Heart right ventricle (tissue), 16 donors: ENCODE results near the gene HMCN2. TPM values are rescaled to one million over a fixed set of nuclear protein-coding genes. Genes with fewer than 3 reads are reported as not detected.
"Not testable (repeated sequence)": the region's sequence is repeated elsewhere in the genome, so short reads cannot be mapped to it uniquely, and the experiment has no call there.

ENCODE experiments used
- ATAC-seq, 8 donors: fragments of 200-7000 bp; cut with Tn5 transposase; one replicate each; pipeline ENCODE4 v1.9.1; 2020; ENCODE audit warnings: mild to moderate bottlenecking in 8 of 8, moderate library complexity in 8 of 8, moderate number of reproducible peaks in 1 of 8
- DNase-seq, 2 donors: peaks; one replicate each; pipeline ENCODE4 v3.0.0-alpha.2; 2020
- H3K27ac ChIP-seq, 10 donors: fragments of 200-600 bp; sonication (generic) in 2 of 10; one replicate each; pipeline versions ENCODE4 v1.5.0 to v1.8.0; 2020 to 2022; ENCODE audit warnings: mild to moderate bottlenecking in 3 of 10
- H3K27me3 ChIP-seq, 7 donors: fragments of 200-600 bp; one replicate each; pipeline ENCODE4 v1.8.0; 2021 to 2022; ENCODE audit warnings: mild to moderate bottlenecking in 2 of 7
- H3K36me3 ChIP-seq, 9 donors: fragments of 200-600 bp; sonication (generic) in 1 of 9; one replicate each; pipeline versions ENCODE4 v1.5.0 to v1.8.0; 2020 to 2022; ENCODE audit warnings: mild to moderate bottlenecking in 2 of 9
- H3K4me1 ChIP-seq, 9 donors: fragments of 200-600 bp; sonication (generic) in 1 of 9; one replicate each; pipeline versions ENCODE4 v1.5.0 to v1.8.0; 2020 to 2022; ENCODE audit warnings: mild to moderate bottlenecking in 4 of 9
- H3K4me3 ChIP-seq, 10 donors: fragments of 200-600 bp; sonication (generic) in 2 of 10; one replicate each; pipeline versions ENCODE4 v1.5.0 to v1.8.0; 2020 to 2022; ENCODE audit warnings: mild to moderate bottlenecking in 7 of 10, moderate library complexity in 2 of 10
- H3K9me3 ChIP-seq, 11 donors: fragments of 200-600 bp in 10 of 11; sonication (generic) in 2 of 11; one replicate each; pipeline versions ENCODE4 v1.5.0 to v1.8.0; 2013 to 2022; ENCODE audit warnings: mild to moderate bottlenecking in 2 of 11, control low read depth in 1 of 11, moderate library complexity in 1 of 11
- WGBS, 2 donors: extraction: QIAGEN DNeasy Blood & Tissue Kit; methylation state at CpG; one replicate each; pipeline ENCODE4 v1.1.7; 2013; ENCODE audit warnings: inconsistent platforms in 1 of 2; 5-methylcytosine and 5-hydroxymethylcytosine counted together
- intact Hi-C, 10 donors: fragments of 100-400 bp; cut with DNase I; formaldehyde crosslinking; loops; one replicate each; pipeline versions ENCODE4 v1.11.1 to v1.14.2; 2022
- polyA plus RNA-seq, 2 donors: library from polyadenylated mRNA; stranded (reverse); fragments of 200-250 nt; gene quantifications; one replicate each; pipeline ENCODE4 v1.2.3, GENCODE V29; 2013
- total RNA-seq, 10 donors: library from RNA; stranded (reverse); fragmentation: NEBNext Ultra II Directional in 3 of 10; extraction: Animal tissue kit (Norgen Biotek cat#: 25700) in 3 of 10; gene quantifications; one replicate each; pipeline versions ENCODE4 v1.2.1 to v1.2.4, GENCODE V29; 2021 to 2023
- TF ChIP-seq, protein P1 (sequence below), 9 donors: fragments of 200-600 bp; sonication (generic) in 2 of 9; IDR thresholded peaks; one replicate each; pipeline versions ENCODE4 v1.5.0 to v1.8.0; 2021 to 2022; ENCODE audit warnings: antibody characterized with exemption in 9 of 9, mild to moderate bottlenecking in 5 of 9, moderate library complexity in 1 of 9
- donor health status: Arrhythmogenic right ventricular cardiomyopathy.
- donor health status: ischemic (EF 13 %, LVEDD 7.1; RV severe dilation, severe dysfunction).
- donor health status: healthy with polysubstance abuse.
- donor health status: DM: no; HTN: yes; CAD: no.
- donor health status: DM: no; HTN: no; CAD: no.
- donor health status: ischemic (EF 25% LVEDD 6.9; RV normal size, moderate dysfunction).
- donor health status: ischemic (EF 25% LVEDD 5.7; RV mildly dilated, moderate dysfunction).
- donor health status: healthy.
- donor health status: DM: yes; HTN: yes; CAD: no.
- donor health status: Ischemic cardiomyopathy.
- donor health status: ischemic (EF 35%, LVEDD 5.7; RV mildly dilated, moderate dysfunction).
- donor health status: nonischemic (EF 11% LVEDD 7.7; RV severe dilation, severe dysfunction).
- donor health status: DM: yes; HTN: yes; CAD: no.
- donor health status: PGD.
- donor health status: ischemic (EF 29% LVEDD 5.4; RV normal size, mild dysfunction).
- donor health status: nonischemic (EF 23%, LVEDD 6.1; RV moderate dilation, normal function).

HMCN2 gene
- total and polyA plus RNA-seq, 12 donors = 2.6 to 10.2 (median 4.9) TPM

DNA sequence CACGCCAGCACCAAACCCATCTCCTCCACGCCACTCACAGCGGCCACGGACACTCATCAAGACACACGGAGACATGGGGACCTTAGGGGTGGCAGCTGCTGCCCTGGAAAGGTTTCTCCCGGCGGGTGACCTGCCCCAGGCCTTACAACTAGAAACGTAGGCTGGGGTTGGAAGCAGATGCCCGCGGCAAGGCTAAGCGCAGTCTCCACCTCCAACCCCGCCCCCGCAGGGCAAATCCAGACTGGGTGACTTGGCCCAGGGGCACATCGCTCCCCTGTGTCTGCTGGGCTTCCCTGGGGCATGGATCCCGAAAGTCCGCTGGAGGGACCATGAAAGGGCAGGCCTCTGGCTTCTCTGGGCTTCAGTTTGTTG is 167.2 kb downstream of the HMCN2 start:
- Histone ChIP-seq H3K36me3 (no peaks in the 10 kb centered on the region), H3K4me1 (peaks cover 0 to 19% (median 9%) of the 10 kb centered on the region in 9 donors), H3K4me3 (peak overlapping the region in 8 of 10 donors; percentile 6 to 50 (median 38)), H3K9me3 (no peaks in the 10 kb centered on the region), H3K27me3 (peaks cover 0 to 26% (median 18%) of the 10 kb centered on the region in 7 donors), H3K27ac (no peak overlapping the region)
- TF ChIP-seq, protein P1, sequence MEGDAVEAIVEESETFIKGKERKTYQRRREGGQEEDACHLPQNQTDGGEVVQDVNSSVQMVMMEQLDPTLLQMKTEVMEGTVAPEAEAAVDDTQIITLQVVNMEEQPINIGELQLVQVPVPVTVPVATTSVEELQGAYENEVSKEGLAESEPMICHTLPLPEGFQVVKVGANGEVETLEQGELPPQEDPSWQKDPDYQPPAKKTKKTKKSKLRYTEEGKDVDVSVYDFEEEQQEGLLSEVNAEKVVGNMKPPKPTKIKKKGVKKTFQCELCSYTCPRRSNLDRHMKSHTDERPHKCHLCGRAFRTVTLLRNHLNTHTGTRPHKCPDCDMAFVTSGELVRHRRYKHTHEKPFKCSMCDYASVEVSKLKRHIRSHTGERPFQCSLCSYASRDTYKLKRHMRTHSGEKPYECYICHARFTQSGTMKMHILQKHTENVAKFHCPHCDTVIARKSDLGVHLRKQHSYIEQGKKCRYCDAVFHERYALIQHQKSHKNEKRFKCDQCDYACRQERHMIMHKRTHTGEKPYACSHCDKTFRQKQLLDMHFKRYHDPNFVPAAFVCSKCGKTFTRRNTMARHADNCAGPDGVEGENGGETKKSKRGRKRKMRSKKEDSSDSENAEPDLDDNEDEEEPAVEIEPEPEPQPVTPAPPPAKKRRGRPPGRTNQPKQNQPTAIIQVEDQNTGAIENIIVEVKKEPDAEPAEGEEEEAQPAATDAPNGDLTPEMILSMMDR (IDR thresholded peaks at IDR 0.05) = no peak
- DNase-seq (no peak), ATAC-seq (peak in 4 of 8 donors; percentile 3 to 14 (median 8))
- intact Hi-C loops = loop anchor here in 1 of 10 donors (10.0 kb wide), 1 partner anchor 58 kb away; no protein-coding TSS in a partner anchor
- 66 to 67% methylated on average over 16 of the region's 16 CpGs for WGBS, 2 donors

DNA sequence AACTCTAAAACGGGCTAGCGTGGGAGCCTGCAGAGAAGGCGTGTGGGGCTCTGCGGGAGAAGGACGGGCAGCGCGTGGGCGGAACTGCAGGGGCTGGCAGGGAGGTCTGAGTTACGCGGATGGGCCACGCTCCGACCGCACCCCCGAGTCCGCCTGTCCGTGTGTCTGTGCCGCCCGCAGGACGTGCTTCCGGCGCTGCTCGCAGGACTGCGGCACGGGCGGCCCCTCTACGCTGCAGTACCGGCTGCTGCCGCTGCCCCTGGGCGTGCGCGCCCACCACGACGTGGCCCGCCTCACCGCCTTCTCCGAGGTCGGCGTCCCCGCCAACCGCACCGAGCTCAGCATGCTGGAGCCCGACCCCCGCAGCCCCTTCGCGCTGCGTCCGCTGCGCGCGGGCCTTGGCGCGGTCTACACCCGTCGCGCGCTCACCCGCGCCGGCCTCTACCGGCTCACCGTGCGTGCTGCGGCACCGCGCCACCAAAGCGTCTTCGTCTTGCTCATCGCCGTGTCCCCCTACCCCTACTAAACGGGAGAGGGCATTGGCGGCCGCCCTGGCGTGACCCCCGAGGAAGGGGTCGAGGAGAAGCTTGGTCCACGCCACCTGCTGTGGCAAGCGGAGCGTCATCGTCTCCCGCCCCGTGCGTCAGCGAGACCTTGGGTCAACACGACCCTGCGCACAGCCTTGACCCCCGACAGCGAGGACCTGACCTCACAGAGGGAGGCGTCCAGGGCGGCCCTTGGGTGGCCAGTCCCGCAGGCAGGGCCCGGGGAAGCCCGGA is 167.8 kb downstream of the HMCN2 start:
- DNase-seq = peak in 1 of 2 donors; percentile 64
- 7 to 12% methylated on average over 60 to 92 of the region's 92 CpGs for WGBS, 2 donors
- Histone ChIP-seq H3K4me1 (peaks cover 0 to 14% (median 7%) of the 10 kb centered on the region in 9 donors), H3K4me3 (peak overlapping the region in 9 of 10 donors; percentile 5 to 50 (median 37)), H3K36me3 (no peaks in the 10 kb centered on the region), H3K27ac (no peak overlapping the region), H3K9me3 (no peaks in the 10 kb centered on the region), H3K27me3 (peaks cover 0 to 26% (median 18%) of the 10 kb centered on the region in 7 donors)
- intact Hi-C loops = loop anchor here in 1 of 10 donors (10.0 kb wide), 1 partner anchor 59 kb away; no protein-coding TSS in a partner anchor
- ATAC-seq = peak; percentile 75 to 90 (median 84)
- TF ChIP-seq, protein P1 (IDR thresholded peaks at IDR 0.05) = peak; percentile 50 to 83 (median 69)

DNA sequence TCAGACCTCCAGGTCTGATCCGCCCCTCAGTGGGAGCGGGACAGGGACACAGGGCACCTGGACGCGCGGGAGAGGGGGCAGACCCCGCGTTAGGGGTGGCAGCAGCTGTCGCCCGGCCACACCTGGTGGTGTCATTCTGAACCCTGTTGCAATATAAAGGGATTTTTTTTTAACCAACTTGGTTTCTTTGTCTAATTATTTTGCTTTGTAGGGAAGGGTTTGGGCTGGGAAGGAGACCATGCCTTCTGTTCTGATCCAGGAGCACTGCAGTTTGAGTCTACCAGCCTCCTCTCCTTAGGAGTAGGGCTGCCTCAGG is 168.3 kb downstream of the HMCN2 start:
- Histone ChIP-seq H3K36me3 (no peaks in the 10 kb centered on the region), H3K9me3 (no peaks in the 10 kb centered on the region), H3K27me3 (peaks cover 0 to 26% (median 18%) of the 10 kb centered on the region in 7 donors), H3K4me3 (no peak overlapping the region), H3K4me1 (peaks cover 0 to 13% (median 6%) of the 10 kb centered on the region in 9 donors), H3K27ac (no peak overlapping the region)
- intact Hi-C loops = loop anchor here in 1 of 10 donors (10.0 kb wide), 1 partner anchor 59 kb away; no protein-coding TSS in a partner anchor
- WGBS, 2 donors = 53 to 59% methylated on average over 9 of the region's 9 CpGs
- TF ChIP-seq, protein P1 (IDR thresholded peaks at IDR 0.05) = no peak
- ATAC-seq (no peak), DNase-seq (no peak)

DNA sequence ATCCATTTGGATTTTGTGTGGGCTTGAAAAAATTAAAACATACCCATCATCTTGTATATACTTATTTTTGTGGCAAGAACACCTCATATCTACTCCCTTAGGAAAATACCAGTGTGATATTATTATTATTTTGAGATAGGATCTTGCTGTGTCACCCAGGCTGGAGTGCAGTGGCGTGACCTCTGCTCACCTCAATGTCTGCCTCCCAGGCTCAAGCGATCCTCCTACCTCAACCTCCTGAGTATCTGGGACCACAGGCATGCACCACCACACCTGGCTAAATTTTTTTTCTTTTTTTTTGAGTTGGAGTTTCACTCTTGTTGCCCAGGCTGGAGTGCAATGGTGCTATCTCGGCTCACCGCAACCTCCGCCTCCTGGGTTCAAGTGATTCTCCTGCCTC is 169.1 kb downstream of the HMCN2 start:
- 91% methylated on average over 5 of the region's 5 CpGs for WGBS, 2 donors
- not testable (repeated sequence) for H3K4me3 ChIP-seq, H3K36me3 ChIP-seq, H3K27ac ChIP-seq, H3K9me3 ChIP-seq, ATAC-seq, DNase-seq
- intact Hi-C loops = loop anchor here in 1 of 10 donors (10.0 kb wide), 1 partner anchor 60 kb away; no protein-coding TSS in a partner anchor
- Histone ChIP-seq H3K4me1 (peaks cover 0 to 13% (median 6%) of the 10 kb centered on the region in 9 donors), H3K27me3 (peaks cover 0 to 26% (median 18%) of the 10 kb centered on the region in 7 donors)
